OCI-LY7 (cell line): ENCODE measurements around the gene RASAL2.

ENCODE experiments used
- CTCF ChIP-seq: fragments of 200-600 bp; sonication (generic); conservative IDR thresholded peaks from 2 replicates; pipeline ENCODE4 v1.5.1; 2014; ENCODE audit warnings: mild to moderate bottlenecking, antibody characterized with exemption, low read length, moderate library complexity, mixed read lengths
- EZH2phosphoT487 ChIP-seq: fragments of 200-600 bp; sonication (generic); IDR thresholded peaks from 2 replicates; pipeline ENCODE4 v1.6.1; 2018; ENCODE audit warnings: low read depth, borderline replicate concordance, mild to moderate bottlenecking, mixed run types, antibody characterized with exemption, low read length, moderate library complexity, mixed read lengths

- TF ChIP-seq CTCF (no peak), EZH2phosphoT487 (no peak)
These were observed 172.2 kb downstream of the RASAL2 start for GRCh38 chr1:178266113-178266512.
